ENCODE data around the gene TGM4. TPM values are rescaled to one million over a fixed set of nuclear protein-coding genes. Genes with fewer than 3 reads are reported as not detected.

Gene TGM4
- total RNA-seq, 2 donors from 2014 or later, result not detected

- peaks cover 19% of the 10 kb centered on the region for H3K27me3 Mint-ChIP-seq
- no peak overlapping the region for H3K4me3 Mint-ChIP-seq
- H3K9me3 ChIP-seq (ENCODE audit: control insufficient read depth, low read length, poor library complexity, severe bottlenecking), result no peaks in the 10 kb centered on the region
- H3K36me3 Mint-ChIP-seq (ENCODE audit: low read depth), result peaks cover 4% of the 10 kb centered on the region
- DNase-seq, result no peak
- ATAC-seq, result no peak
- H3K27ac Mint-ChIP-seq, result no peak overlapping the region
- no peaks in the 10 kb centered on the region for H3K4me1 Mint-ChIP-seq
Observed at GRCh38 chr3:44909063-44909462, 34.7 kb downstream of the TGM4 start.

- Mint-ChIP-seq H3K4me3 (no peak overlapping the region), H3K27ac (no peak overlapping the region), H3K27me3 (peaks cover 19% of the 10 kb centered on the region), H3K36me3 (ENCODE audit: low read depth) (peaks cover 4% of the 10 kb centered on the region), H3K4me1 (no peaks in the 10 kb centered on the region)
- no peak for ATAC-seq
- DNase-seq, result no peak
- H3K9me3 ChIP-seq (ENCODE audit: control insufficient read depth, low read length, poor library complexity, severe bottlenecking), result no peaks in the 10 kb centered on the region
Observed at GRCh38 chr3:44910693-44911092, 36.3 kb downstream of the TGM4 start.

- H3K27me3 Mint-ChIP-seq, result peaks cover 14% of the 10 kb centered on the region
- ATAC-seq, result peak; percentile 78
- H3K4me1 Mint-ChIP-seq, result no peaks in the 10 kb centered on the region
- no peaks in the 10 kb centered on the region for H3K9me3 ChIP-seq (ENCODE audit: control insufficient read depth, low read length, poor library complexity, severe bottlenecking)
- peak; percentile 47 to 56 (median 54) for DNase-seq
- H3K4me3 Mint-ChIP-seq, result no peak overlapping the region
- H3K36me3 Mint-ChIP-seq (ENCODE audit: low read depth), result no peaks in the 10 kb centered on the region
- H3K27ac Mint-ChIP-seq, result no peak overlapping the region
Observed at GRCh38 chr3:44913868-44914468, 39.6 kb downstream of the TGM4 start.

GRCh38 chr3:44914936-44915335 is 40.5 kb downstream of the TGM4 start:
- Mint-ChIP-seq H3K36me3 (ENCODE audit: low read depth) (no peaks in the 10 kb centered on the region), H3K27me3 (peaks cover 11% of the 10 kb centered on the region), H3K27ac (no peak overlapping the region), H3K4me3 (no peak overlapping the region), H3K4me1 (no peaks in the 10 kb centered on the region)
- no peaks in the 10 kb centered on the region for H3K9me3 ChIP-seq (ENCODE audit: control insufficient read depth, low read length, poor library complexity, severe bottlenecking)
- no peak for ATAC-seq
- no peak for DNase-seq

GRCh38 chr3:44915702-44916438 is 41.5 kb downstream of the TGM4 start:
- no peaks in the 10 kb centered on the region for H3K4me1 Mint-ChIP-seq
- no peak overlapping the region for H3K4me3 Mint-ChIP-seq
- DNase-seq (no peak), ATAC-seq (no peak)
- H3K27ac Mint-ChIP-seq, result no peak overlapping the region
- no peaks in the 10 kb centered on the region for H3K9me3 ChIP-seq (ENCODE audit: control insufficient read depth, low read length, poor library complexity, severe bottlenecking)
- peaks cover 4% of the 10 kb centered on the region for H3K27me3 Mint-ChIP-seq
- no peaks in the 10 kb centered on the region for H3K36me3 Mint-ChIP-seq (ENCODE audit: low read depth)

- Mint-ChIP-seq H3K36me3 (ENCODE audit: low read depth) (no peaks in the 10 kb centered on the region), H3K4me1 (no peaks in the 10 kb centered on the region), H3K4me3 (no peak overlapping the region), H3K27me3 (no peaks in the 10 kb centered on the region), H3K27ac (no peak overlapping the region)
- ATAC-seq, result no peak
- DNase-seq, result no peak
- H3K9me3 ChIP-seq (ENCODE audit: control insufficient read depth, low read length, poor library complexity, severe bottlenecking), result no peaks in the 10 kb centered on the region
Observed at GRCh38 chr3:44918087-44918486, 43.7 kb downstream of the TGM4 start.

- H3K4me3 Mint-ChIP-seq, result peak overlapping the region; percentile 7
- no peak for ATAC-seq
- H3K27me3 Mint-ChIP-seq, result no peaks in the 10 kb centered on the region
- DNase-seq, result no peak
- no peak overlapping the region for H3K27ac Mint-ChIP-seq
- no peaks in the 10 kb centered on the region for H3K9me3 ChIP-seq (ENCODE audit: control insufficient read depth, low read length, poor library complexity, severe bottlenecking)
- H3K36me3 Mint-ChIP-seq (ENCODE audit: low read depth), result no peaks in the 10 kb centered on the region
- H3K4me1 Mint-ChIP-seq, result no peaks in the 10 kb centered on the region
Observed at GRCh38 chr3:44918581-44918980, 44.2 kb downstream of the TGM4 start.

- Mint-ChIP-seq H3K4me1 (no peaks in the 10 kb centered on the region), H3K27ac (no peak overlapping the region), H3K27me3 (no peaks in the 10 kb centered on the region), H3K36me3 (ENCODE audit: low read depth) (no peaks in the 10 kb centered on the region), H3K4me3 (no peak overlapping the region)
- no peak for ATAC-seq
- DNase-seq, result no peak
- no peaks in the 10 kb centered on the region for H3K9me3 ChIP-seq (ENCODE audit: control insufficient read depth, low read length, poor library complexity, severe bottlenecking)
Observed at GRCh38 chr3:44920081-44920480, 45.7 kb downstream of the TGM4 start.

- Mint-ChIP-seq H3K27me3 (no peaks in the 10 kb centered on the region), H3K27ac (peak overlapping the region; percentile 39), H3K4me3 (no peak overlapping the region), H3K4me1 (peaks cover 3% of the 10 kb centered on the region), H3K36me3 (ENCODE audit: low read depth) (peaks cover 8% of the 10 kb centered on the region)
- no peaks in the 10 kb centered on the region for H3K9me3 ChIP-seq (ENCODE audit: control insufficient read depth, low read length, poor library complexity, severe bottlenecking)
- DNase-seq (no peak), ATAC-seq (no peak)
Observed at GRCh38 chr3:44923632-44924456, 49.4 kb downstream of the TGM4 start.

- no peaks in the 10 kb centered on the region for H3K27me3 Mint-ChIP-seq
- ATAC-seq (no peak), DNase-seq (no peak)
- no peak overlapping the region for H3K4me3 Mint-ChIP-seq
- H3K36me3 Mint-ChIP-seq (ENCODE audit: low read depth), result peaks cover 8% of the 10 kb centered on the region
- no peak overlapping the region for H3K27ac Mint-ChIP-seq
- peaks cover 3% of the 10 kb centered on the region for H3K4me1 Mint-ChIP-seq
- H3K9me3 ChIP-seq (ENCODE audit: control insufficient read depth, low read length, poor library complexity, severe bottlenecking), result no peaks in the 10 kb centered on the region
Observed at GRCh38 chr3:44924457-44925084, 50.2 kb downstream of the TGM4 start.

GRCh38 chr3:44926172-44926571 is 51.8 kb downstream of the TGM4 start:
- no peaks in the 10 kb centered on the region for H3K27me3 Mint-ChIP-seq
- DNase-seq, result no peak
- H3K36me3 Mint-ChIP-seq (ENCODE audit: low read depth), result peaks cover 10% of the 10 kb centered on the region
- no peaks in the 10 kb centered on the region for H3K9me3 ChIP-seq (ENCODE audit: control insufficient read depth, low read length, poor library complexity, severe bottlenecking)
- H3K4me1 Mint-ChIP-seq, result peaks cover 3% of the 10 kb centered on the region
- no peak for ATAC-seq
- no peak overlapping the region for H3K27ac Mint-ChIP-seq
- no peak overlapping the region for H3K4me3 Mint-ChIP-seq

- Mint-ChIP-seq H3K36me3 (ENCODE audit: low read depth) (peaks cover 10% of the 10 kb centered on the region), H3K27me3 (no peaks in the 10 kb centered on the region), H3K27ac (no peak overlapping the region), H3K4me3 (peak overlapping the region; percentile 47), H3K4me1 (peaks cover 3% of the 10 kb centered on the region)
- no peaks in the 10 kb centered on the region for H3K9me3 ChIP-seq (ENCODE audit: control insufficient read depth, low read length, poor library complexity, severe bottlenecking)
- no peak for DNase-seq
- ATAC-seq, result no peak
Observed at GRCh38 chr3:44926921-44927320, 52.5 kb downstream of the TGM4 start.

- Mint-ChIP-seq H3K4me1 (peaks cover 3% of the 10 kb centered on the region), H3K27me3 (no peaks in the 10 kb centered on the region), H3K4me3 (peak overlapping the region; percentile 47), H3K36me3 (ENCODE audit: low read depth) (peaks cover 10% of the 10 kb centered on the region), H3K27ac (no peak overlapping the region)
- H3K9me3 ChIP-seq (ENCODE audit: control insufficient read depth, low read length, poor library complexity, severe bottlenecking), result no peaks in the 10 kb centered on the region
- ATAC-seq (no peak), DNase-seq (no peak)
Observed at GRCh38 chr3:44927371-44927770, 53.0 kb downstream of the TGM4 start.

Data from T-helper 17 cell (primary cell).